Measurements from ENCODE around the gene UBC.

- TF ChIP-seq GATA3 (IDR thresholded peaks at IDR 0.05; ENCODE audit: low read depth, low read length) (no peak), GATA2 (IDR thresholded peaks at IDR 0.05; ENCODE audit: low read depth, low read length) (no peak)
Measured at GRCh38 chr12:124938587-124938986, 24.1 kb upstream of the UBC start.

Measured in SH-SY5Y (cell line).